Adrenal gland (tissue), 5 donors: ENCODE data around the gene MCCD1.

ENCODE experiments used
- CTCF ChIP-seq, 6 experiments: fragments of 450-650 bp in 4 of 6; fragments of 200-600 bp in 2 of 6; sonication (generic) in 1 of 6; IDR thresholded peaks; 1 replicate in 5 of 6; 2 replicates in 1 of 6; pipeline versions ENCODE4 v1.5.1 to v1.8.0; 2016 to 2021; ENCODE audit warnings: antibody characterized with exemption in 6 of 6, mild to moderate bottlenecking in 2 of 6, moderate library complexity in 1 of 6
- POLR2A ChIP-seq, 2 donors: fragments of 450-650 bp; IDR thresholded peaks; one replicate each; pipeline ENCODE4 v1.6.1; 2017; ENCODE audit warnings: antibody characterized with exemption in 2 of 2, mild to moderate bottlenecking in 2 of 2, moderate library complexity in 1 of 2
- donor health status: DM: no; HTN: no; CAD: no.

- TF ChIP-seq CTCF (IDR thresholded peaks at IDR 0.05): no peak
- no peak for TF ChIP-seq POLR2A (IDR thresholded peaks at IDR 0.05)
These were observed 5.8 kb downstream of the MCCD1 start for GRCh38 chr6:31534521-31535040.
